Stomach smooth muscle (tissue), 2 donors: ENCODE data around the gene SPDEF.

Source experiments
- H3K27ac ChIP-seq: one replicate; pipeline ENCODE4 v1.7.0; 2013; ENCODE audit warnings: mild to moderate bottlenecking, low read length, inconsistent platforms
- H3K27me3 ChIP-seq, 2 donors: one replicate each; pipeline ENCODE4 v1.7.0; 2013; ENCODE audit warnings: low read length in 2 of 2; ENCODE audit not compliant: insufficient read depth in 2 of 2, control insufficient read depth in 1 of 2
- H3K36me3 ChIP-seq, 2 donors: one replicate each; pipeline ENCODE4 v1.7.0; 2013; ENCODE audit warnings: low read length in 2 of 2; ENCODE audit not compliant: control insufficient read depth in 2 of 2, insufficient read depth in 2 of 2
- H3K4me1 ChIP-seq: one replicate; pipeline ENCODE4 v1.7.0; 2013; ENCODE audit warnings: low read length; ENCODE audit not compliant: control insufficient read depth, insufficient read depth
- H3K4me3 ChIP-seq, 2 donors: one replicate each; pipeline ENCODE4 v1.7.0; 2013; ENCODE audit warnings: low read length in 2 of 2
- H3K9ac ChIP-seq, 2 donors: one replicate each; pipeline ENCODE4 v1.7.0; 2013; ENCODE audit warnings: low read length in 2 of 2, mild to moderate bottlenecking in 1 of 2
- H3K9me3 ChIP-seq, 2 donors: one replicate each; pipeline ENCODE4 v1.7.0; 2013; ENCODE audit warnings: low read length in 2 of 2; ENCODE audit not compliant: control insufficient read depth in 2 of 2
- donor health status: healthy.
- donor health status: Pancreatic carcinoma.

The SPDEF gene

GRCh38 chr6:34512738-34513115, 43.4 kb downstream of the SPDEF start:
- Histone ChIP-seq H3K27me3 (peaks cover 9 to 17% of the 10 kb centered on the region in 2 donors), H3K4me1 (no peaks in the 10 kb centered on the region), H3K9ac (no peak overlapping the region), H3K27ac (no peak overlapping the region), H3K9me3 (peaks cover 0 to 3% of the 10 kb centered on the region in 2 donors), H3K4me3 (no peak overlapping the region), H3K36me3 (no peaks in the 10 kb centered on the region)

- Histone ChIP-seq H3K36me3 (no peaks in the 10 kb centered on the region), H3K9me3 (peaks cover 0 to 3% of the 10 kb centered on the region in 2 donors), H3K4me3 (no peak overlapping the region), H3K27ac (no peak overlapping the region), H3K4me1 (no peaks in the 10 kb centered on the region), H3K27me3 (peaks cover 9 to 17% of the 10 kb centered on the region in 2 donors), H3K9ac (no peak overlapping the region)
These were observed 44.0 kb downstream of the SPDEF start for GRCh38 chr6:34511915-34512737.

- peaks cover 0 to 3% of the 10 kb centered on the region in 2 donors for H3K9me3 ChIP-seq
- no peak overlapping the region for H3K27ac ChIP-seq
- no peaks in the 10 kb centered on the region for H3K36me3 ChIP-seq
- H3K4me1 ChIP-seq = no peaks in the 10 kb centered on the region
- peaks cover 7 to 17% of the 10 kb centered on the region in 2 donors for H3K27me3 ChIP-seq
- no peak overlapping the region for H3K4me3 ChIP-seq
- no peak overlapping the region for H3K9ac ChIP-seq
These were observed 44.8 kb downstream of the SPDEF start for GRCh38 chr6:34511214-34511914.

GRCh38 chr6:34510299-34510698, 45.8 kb downstream of the SPDEF start:
- no peaks in the 10 kb centered on the region for H3K36me3 ChIP-seq
- no peak overlapping the region for H3K4me3 ChIP-seq
- no peak overlapping the region for H3K27ac ChIP-seq
- peaks cover 0 to 3% of the 10 kb centered on the region in 2 donors for H3K9me3 ChIP-seq
- H3K4me1 ChIP-seq = no peaks in the 10 kb centered on the region
- H3K27me3 ChIP-seq = peaks cover 7 to 10% of the 10 kb centered on the region in 2 donors
- no peak overlapping the region for H3K9ac ChIP-seq

- Histone ChIP-seq H3K27ac (no peak overlapping the region), H3K4me1 (no peaks in the 10 kb centered on the region), H3K4me3 (no peak overlapping the region), H3K9me3 (peaks cover 0 to 3% of the 10 kb centered on the region in 2 donors), H3K9ac (no peak overlapping the region), H3K36me3 (no peaks in the 10 kb centered on the region), H3K27me3 (peaks cover 4 to 5% of the 10 kb centered on the region in 2 donors)
These were observed 46.3 kb downstream of the SPDEF start for GRCh38 chr6:34509782-34510181.

- Histone ChIP-seq H3K27me3 (peaks cover 0 to 4% of the 10 kb centered on the region in 2 donors), H3K9ac (no peak overlapping the region), H3K27ac (no peak overlapping the region), H3K4me1 (no peaks in the 10 kb centered on the region), H3K4me3 (no peak overlapping the region), H3K36me3 (no peaks in the 10 kb centered on the region), H3K9me3 (peaks cover 0 to 3% of the 10 kb centered on the region in 2 donors)
These were observed 47.7 kb downstream of the SPDEF start for GRCh38 chr6:34508425-34508824.

- H3K9ac ChIP-seq = no peak overlapping the region
- no peaks in the 10 kb centered on the region for H3K4me1 ChIP-seq
- H3K27me3 ChIP-seq = peaks cover 0 to 2% of the 10 kb centered on the region in 2 donors
- no peak overlapping the region for H3K27ac ChIP-seq
- H3K9me3 ChIP-seq = peaks cover 3 to 6% of the 10 kb centered on the region in 2 donors
- H3K36me3 ChIP-seq = no peaks in the 10 kb centered on the region
- H3K4me3 ChIP-seq = no peak overlapping the region
These were observed 49.4 kb downstream of the SPDEF start for GRCh38 chr6:34506718-34507117.

GRCh38 chr6:34497411-34497810, 58.7 kb downstream of the SPDEF start:
- peaks cover 5 to 11% of the 10 kb centered on the region in 2 donors for H3K9me3 ChIP-seq
- H3K4me3 ChIP-seq = no peak overlapping the region
- no peak overlapping the region for H3K27ac ChIP-seq
- no peaks in the 10 kb centered on the region for H3K36me3 ChIP-seq
- no peaks in the 10 kb centered on the region for H3K4me1 ChIP-seq
- H3K9ac ChIP-seq = no peak overlapping the region
- peaks cover 0 to 2% of the 10 kb centered on the region in 2 donors for H3K27me3 ChIP-seq

- Histone ChIP-seq H3K9ac (no peak overlapping the region), H3K27ac (no peak overlapping the region), H3K4me3 (no peak overlapping the region), H3K27me3 (peaks cover 0 to 2% of the 10 kb centered on the region in 2 donors), H3K36me3 (no peaks in the 10 kb centered on the region), H3K4me1 (no peaks in the 10 kb centered on the region), H3K9me3 (peaks cover 5 to 8% of the 10 kb centered on the region in 2 donors)
These were observed 59.9 kb downstream of the SPDEF start for GRCh38 chr6:34496103-34496685.

GRCh38 chr6:34494973-34495372, 61.2 kb downstream of the SPDEF start:
- no peak overlapping the region for H3K4me3 ChIP-seq
- H3K4me1 ChIP-seq = no peaks in the 10 kb centered on the region
- no peaks in the 10 kb centered on the region for H3K9me3 ChIP-seq
- H3K9ac ChIP-seq = no peak overlapping the region
- no peaks in the 10 kb centered on the region for H3K36me3 ChIP-seq
- peaks cover 0 to 2% of the 10 kb centered on the region in 2 donors for H3K27me3 ChIP-seq
- no peak overlapping the region for H3K27ac ChIP-seq
